A673 (cell line): ENCODE results near the gene RPS21.

Experiments used
- EZH2 ChIP-seq: fragments of 200-600 bp; sonication (generic); IDR thresholded peaks from 2 replicates; pipeline ENCODE4 v1.6.1; 2017; ENCODE audit warnings: borderline replicate concordance, low read depth, mild to moderate bottlenecking, mixed read lengths, antibody characterized with exemption, low read length; ENCODE audit not compliant: poor library complexity, severe bottlenecking
- TF ChIP-seq, protein P1 (sequence below): fragments of 300-800, 200-600 bp; sonication (generic); conservative IDR thresholded peaks from 2 replicates; pipeline ENCODE4 v1.5.1; 2017; ENCODE audit warnings: low read depth, mild to moderate bottlenecking, antibody characterized with exemption, low read length, moderate library complexity, mixed read lengths

DNA sequence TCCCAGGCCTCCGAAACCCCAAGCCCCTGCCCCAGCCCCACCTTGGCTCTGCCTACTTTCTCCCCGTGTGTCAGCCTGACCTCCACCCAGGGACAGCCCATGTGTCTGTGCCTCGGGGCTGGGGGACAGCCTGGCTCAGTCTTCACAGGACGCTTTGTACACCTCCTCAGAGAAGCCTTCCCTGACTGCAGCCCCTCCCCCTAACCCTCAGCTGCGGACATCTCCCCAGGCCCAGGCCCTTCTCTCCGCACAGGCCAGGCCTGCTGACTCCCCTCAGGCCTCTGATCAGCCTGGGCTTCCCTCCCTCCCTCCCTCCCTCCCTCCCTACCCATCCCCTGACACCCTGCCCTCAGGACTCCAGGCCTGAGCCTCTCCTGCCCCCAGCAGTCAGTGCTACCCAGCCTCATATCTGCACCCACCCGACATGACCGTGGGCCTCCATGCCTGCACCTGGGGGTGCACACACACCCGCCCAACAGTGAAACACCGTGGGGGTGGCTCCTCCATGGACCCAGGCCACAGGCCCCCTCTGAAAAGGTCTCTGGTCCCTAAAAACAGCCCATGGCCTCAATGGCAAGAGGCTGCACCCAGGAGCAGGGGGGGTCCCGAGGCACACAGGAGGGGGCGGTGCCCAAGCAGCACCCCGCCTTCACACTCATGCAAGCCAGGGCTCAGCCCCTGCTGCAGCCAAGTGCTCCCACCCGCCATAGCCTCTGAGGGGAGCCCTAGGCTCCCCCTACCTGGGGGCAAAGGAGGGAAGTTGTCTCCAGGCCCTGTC is 32.7 kb upstream of the RPS21 start:
- TF ChIP-seq, protein P1, sequence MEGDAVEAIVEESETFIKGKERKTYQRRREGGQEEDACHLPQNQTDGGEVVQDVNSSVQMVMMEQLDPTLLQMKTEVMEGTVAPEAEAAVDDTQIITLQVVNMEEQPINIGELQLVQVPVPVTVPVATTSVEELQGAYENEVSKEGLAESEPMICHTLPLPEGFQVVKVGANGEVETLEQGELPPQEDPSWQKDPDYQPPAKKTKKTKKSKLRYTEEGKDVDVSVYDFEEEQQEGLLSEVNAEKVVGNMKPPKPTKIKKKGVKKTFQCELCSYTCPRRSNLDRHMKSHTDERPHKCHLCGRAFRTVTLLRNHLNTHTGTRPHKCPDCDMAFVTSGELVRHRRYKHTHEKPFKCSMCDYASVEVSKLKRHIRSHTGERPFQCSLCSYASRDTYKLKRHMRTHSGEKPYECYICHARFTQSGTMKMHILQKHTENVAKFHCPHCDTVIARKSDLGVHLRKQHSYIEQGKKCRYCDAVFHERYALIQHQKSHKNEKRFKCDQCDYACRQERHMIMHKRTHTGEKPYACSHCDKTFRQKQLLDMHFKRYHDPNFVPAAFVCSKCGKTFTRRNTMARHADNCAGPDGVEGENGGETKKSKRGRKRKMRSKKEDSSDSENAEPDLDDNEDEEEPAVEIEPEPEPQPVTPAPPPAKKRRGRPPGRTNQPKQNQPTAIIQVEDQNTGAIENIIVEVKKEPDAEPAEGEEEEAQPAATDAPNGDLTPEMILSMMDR, result no peak
- no peak for TF ChIP-seq EZH2
